Raji (cell line): ENCODE results near the gene LIN37.

Source experiments
- POLR2A ChIP-seq: IDR thresholded peaks from 2 replicates; pipeline ENCODE4 v1.6.1; 2011; ENCODE audit warnings: low read depth, low read length, control low read depth; ENCODE audit not compliant: insufficient read depth

Gene LIN37

DNA sequence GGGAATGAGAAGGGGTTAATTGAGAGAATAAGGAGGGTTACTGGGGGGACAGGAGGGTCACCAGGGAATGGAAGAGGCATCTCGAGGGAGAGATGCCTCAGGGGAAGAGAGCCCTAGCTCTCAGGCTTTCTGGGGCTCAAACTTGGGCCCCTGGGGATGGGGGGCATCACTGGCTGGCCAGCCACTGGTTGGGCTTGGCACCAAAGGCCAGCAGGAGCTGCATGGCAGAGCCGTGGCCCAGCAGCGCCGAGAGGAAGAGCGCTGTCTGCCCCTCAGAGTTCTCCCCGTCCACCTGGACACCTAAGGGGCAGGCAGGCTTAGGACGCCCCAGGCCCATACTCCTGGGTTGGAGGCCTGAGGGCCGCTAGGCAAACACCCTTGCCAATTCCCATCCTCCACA lies 44.5 kb downstream of the LIN37 start:
- TF ChIP-seq POLR2A, result no peak

DNA sequence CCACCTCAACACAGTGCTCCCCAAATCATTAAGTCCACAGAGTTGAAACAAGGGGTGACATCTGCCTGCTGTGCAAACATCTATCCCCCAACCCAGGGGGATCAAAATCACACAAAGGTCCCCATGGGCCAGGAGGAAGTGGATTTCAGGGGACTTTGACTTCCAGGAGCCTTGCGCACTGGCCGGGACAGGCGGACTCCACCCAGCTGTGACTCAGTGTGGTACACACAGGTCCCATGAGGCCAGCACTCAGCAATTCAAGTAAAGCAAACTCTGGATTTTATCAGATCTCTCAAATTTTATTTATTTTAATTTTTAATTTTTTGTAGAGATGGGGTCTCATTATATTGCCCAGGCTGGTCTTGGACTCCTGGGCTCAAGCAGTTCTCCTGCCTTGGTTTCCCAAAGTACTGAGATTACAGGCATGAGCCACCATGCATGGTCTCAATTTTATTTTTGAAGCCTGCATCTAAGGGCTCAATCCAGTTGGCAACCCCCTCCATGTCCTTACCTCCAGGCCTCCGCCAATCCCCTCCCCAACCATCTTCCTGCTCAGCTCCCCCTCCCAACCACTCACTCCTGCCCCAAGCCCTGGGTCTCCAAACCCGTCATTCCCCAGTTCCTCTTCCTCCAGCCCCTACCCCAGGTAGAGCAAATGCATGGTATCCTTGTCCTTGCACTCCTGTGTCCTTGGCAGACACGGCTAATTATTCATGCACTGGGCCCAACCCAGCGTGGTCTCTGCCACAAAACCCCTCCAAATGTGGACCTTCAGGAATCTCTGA lies 45.2 kb downstream of the LIN37 start:
- TF ChIP-seq POLR2A, result no peak

DNA sequence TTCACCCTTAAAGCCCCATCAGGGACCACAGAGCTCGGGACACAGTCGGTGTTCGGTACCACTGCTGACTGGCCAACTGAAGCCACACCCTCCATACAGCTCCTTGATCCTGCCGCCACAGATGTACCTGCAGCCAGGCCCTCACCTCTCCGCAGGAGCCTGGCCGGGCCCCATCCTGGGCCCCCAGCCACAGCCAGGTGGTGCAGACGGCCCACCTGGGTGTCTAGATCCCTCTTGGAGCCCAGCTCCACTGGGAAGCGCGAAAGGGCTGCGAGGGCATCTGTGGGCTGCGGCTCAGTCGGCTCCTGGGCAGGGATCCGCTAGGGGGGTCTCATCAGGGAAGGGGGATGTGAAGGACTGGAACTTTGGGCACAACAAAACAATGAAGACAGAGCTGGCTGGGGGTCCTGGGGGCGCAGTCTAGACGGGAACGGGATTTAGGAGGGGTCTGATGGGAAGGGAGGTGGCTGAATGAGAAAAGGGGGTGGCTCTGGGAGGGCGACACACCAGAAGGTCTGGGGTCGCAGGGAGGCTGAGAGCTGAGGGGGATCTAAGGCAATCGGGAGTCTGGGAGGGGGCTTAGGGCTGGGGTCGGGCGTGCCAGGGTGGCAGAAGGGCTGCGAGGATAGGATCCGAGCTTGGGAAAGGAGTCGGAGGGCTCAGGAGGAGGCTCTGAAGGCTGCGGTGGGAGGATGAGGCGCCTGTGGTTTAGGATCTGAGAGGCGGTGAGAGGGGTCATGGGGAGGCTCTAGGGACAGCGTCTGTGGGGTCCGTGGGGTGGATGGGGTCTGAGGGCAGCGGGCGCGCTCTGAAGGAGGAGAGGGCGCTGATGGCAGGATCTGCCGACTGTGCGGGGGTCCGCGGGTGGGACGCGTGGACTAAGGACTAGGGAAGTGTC lies 48.5 kb downstream of the LIN37 start:
- TF ChIP-seq POLR2A, result no peak

DNA sequence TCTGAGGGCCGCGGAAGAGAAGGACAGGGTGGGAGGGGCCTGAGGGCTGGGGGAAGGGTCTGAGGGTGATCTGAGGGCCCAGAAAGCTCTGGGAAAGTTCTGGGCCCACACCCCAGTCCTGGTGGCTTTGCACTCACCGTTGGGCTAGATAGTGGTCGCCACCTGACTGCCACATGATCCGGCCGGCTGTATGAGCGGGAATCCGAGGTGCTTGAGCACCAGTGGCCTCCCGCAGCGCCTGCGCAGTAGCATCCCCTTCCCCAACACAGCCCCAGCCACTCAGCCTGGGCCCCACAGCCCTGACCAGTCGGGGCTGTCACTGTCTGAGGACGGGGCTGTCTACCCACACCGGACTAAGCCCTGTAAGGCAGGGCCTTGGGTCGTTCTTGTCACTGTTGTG lies 49.3 kb downstream of the LIN37 start:
- TF ChIP-seq POLR2A, result no peak

DNA sequence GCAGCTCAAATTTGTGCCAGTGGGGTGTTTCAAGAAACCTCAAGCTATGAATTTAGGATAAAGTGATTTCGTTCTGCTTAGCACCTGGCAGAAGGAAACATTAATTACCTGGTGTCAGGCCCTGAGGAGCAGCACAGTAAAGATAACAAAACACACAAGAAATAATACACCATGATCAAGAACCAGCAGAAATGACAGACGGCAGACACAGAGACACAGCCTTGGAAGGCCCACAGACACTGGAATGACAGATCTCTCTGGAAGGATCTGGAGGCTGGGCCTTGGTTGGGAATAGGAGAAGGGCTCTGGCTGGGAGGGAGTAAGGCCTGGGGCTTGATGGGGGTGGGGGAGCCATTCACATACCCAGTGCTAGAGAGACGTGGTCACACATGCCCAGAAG lies 53.5 kb downstream of the LIN37 start:
- TF ChIP-seq POLR2A, result no peak
